ENCODE measurements around the gene POU2F3.

POU2F3 gene

GRCh38 chr11:120293038-120293800, 53.3 kb downstream of the POU2F3 start:
- no peak for DNase-seq

GRCh38 chr11:120294096-120294495, 54.2 kb downstream of the POU2F3 start:
- DNase-seq = no peak

DNA sequence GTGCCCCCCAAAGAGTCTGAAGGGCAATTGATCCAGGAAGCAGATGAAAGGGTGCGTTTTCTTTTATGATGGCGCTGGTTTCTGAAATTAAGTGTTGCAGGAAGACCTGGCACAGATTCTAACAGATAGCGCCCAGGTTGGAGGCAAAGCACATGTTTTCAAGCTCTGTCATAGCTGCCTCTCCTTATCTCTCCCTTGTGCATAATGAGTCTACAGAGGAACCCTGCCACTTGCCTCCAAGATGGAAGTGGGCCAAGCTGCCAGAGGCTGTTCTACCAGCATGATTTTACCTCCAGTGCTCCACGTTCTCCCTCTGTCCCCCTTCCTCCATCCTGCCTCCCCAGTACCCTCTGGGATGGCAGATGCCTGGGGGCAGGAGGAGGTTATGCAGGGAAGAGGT, 55.2 kb downstream of the POU2F3 start:
- no peak for DNase-seq

DNA sequence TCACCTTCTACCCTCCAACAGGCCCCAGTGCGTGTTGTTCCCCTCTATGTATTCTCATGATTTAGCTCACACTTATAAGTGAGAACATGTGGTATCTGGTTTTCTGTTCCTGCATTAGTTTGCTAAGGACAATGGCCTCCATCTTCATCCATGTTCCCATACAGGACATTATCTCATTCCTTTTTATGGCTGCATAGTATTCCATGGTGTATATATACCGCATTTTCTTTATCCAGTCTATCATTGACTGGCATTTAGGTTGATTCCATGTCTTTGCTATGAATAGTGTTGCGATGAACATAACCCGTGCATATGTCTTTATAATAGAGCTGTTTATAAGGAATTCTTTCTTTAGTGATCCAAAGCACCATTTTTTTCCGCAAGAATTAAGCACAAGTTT, 56.6 kb downstream of the POU2F3 start:
- no peak for DNase-seq

DNA sequence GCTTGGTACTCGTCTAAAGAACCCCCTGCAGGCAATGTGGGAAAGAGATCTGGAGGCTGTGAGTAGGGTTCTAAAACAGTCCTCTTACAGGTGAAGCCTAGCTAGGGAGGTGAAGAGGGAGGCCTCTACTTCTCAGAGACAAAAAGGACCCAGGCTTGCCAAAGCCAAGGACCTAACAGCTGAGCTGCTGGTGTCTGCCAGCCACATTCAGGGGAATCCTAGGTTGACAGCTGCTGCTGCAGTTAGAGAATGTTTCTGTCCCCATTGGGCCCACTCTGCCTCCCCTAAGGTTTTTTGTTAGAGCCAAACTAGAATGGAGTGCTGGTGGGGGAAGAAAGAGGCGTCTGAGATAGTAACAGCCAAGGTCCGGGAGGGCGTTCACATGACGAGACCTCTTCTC, 58.5 kb downstream of the POU2F3 start:
- no peak for DNase-seq

GRCh38 chr11:120302001-120302805, 62.3 kb downstream of the POU2F3 start:
- peak; percentile 93 for DNase-seq

GRCh38 chr11:120303004-120303637, 63.2 kb downstream of the POU2F3 start:
- DNase-seq = peak; percentile 76

GRCh38 chr11:120304526-120304925, 64.6 kb downstream of the POU2F3 start:
- DNase-seq = no peak

- no peak for DNase-seq
Measured at GRCh38 chr11:120305286-120305685, 65.3 kb downstream of the POU2F3 start.

DNA sequence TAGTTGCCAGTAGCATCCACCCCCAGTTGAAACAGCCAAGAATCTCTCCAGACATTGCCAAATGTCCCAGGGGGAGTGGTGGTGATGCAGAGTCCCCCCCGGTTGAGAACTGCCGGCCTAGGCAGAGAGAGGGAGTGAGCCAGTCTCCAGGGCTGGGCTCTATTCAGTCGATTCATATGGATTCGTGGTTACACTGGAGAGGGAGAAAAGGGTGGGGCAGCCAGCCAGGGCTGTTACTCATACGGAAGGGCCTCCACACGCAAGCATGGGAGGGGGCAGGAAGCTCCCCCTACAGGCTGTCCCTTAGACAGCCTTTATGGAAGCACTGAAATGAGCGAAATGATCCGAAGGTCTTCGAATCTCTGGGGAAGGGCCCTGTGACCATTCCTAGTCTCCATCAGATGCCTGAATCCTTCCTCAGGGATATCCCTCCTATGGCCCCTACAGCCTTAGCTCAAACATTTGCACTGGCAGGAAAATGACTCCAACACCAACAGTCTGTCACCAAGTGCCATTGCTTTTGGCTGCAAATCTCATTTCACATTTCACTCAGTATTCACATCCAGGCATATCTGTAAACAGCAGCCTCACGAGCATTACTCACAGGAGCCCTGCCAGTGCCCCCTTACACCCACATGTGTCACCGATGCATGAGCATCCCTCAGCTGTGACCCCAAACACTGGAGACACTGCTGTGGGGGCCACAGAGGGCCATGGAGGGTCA, 66.7 kb downstream of the POU2F3 start:
- DNase-seq = no peak

GRCh38 chr11:120307476-120307875, 67.5 kb downstream of the POU2F3 start:
- no peak for DNase-seq

DNA sequence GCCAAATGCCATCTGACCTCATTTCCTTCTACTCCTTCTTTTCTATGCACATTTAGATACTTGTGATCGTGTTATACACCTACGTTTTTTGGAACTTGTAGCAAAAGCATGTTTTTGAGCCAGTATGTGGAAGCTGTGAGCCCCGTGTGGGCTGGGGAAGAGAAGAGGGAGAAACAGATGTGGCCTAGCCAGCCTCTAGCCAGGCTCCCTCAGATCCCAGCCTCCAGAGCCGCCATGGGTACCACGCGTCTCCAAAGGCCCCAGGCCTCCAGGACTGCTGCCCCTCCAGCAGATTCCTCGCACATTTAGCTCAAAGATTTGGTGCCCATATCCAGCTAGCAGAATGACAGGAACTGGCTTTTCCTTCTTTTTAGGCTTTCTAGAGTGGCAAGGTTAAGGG, 68.1 kb downstream of the POU2F3 start:
- no peak for DNase-seq

GRCh38 chr11:120310870-120311269, 70.9 kb downstream of the POU2F3 start:
- no peak for DNase-seq

DNA sequence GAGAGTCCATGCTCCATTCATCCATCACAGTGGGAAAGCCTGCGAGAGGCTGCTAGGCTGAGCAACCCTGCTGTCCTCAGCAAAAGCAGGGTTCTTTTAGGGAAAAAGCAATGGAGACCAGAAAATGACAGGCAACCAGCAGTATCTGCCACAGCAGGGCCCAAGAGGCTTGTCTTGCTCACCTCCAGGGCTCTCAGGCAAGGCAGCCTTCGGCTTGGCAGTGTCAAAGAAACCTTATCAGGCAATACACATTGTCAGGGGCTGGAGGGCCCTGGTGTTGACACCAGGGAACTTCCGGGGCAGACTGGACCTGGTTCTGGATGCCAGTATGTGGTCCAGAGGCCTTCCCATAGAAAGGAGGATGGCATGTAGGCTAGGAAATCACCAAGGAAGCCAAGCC, 74.9 kb downstream of the POU2F3 start:
- no peak for DNase-seq

DNA sequence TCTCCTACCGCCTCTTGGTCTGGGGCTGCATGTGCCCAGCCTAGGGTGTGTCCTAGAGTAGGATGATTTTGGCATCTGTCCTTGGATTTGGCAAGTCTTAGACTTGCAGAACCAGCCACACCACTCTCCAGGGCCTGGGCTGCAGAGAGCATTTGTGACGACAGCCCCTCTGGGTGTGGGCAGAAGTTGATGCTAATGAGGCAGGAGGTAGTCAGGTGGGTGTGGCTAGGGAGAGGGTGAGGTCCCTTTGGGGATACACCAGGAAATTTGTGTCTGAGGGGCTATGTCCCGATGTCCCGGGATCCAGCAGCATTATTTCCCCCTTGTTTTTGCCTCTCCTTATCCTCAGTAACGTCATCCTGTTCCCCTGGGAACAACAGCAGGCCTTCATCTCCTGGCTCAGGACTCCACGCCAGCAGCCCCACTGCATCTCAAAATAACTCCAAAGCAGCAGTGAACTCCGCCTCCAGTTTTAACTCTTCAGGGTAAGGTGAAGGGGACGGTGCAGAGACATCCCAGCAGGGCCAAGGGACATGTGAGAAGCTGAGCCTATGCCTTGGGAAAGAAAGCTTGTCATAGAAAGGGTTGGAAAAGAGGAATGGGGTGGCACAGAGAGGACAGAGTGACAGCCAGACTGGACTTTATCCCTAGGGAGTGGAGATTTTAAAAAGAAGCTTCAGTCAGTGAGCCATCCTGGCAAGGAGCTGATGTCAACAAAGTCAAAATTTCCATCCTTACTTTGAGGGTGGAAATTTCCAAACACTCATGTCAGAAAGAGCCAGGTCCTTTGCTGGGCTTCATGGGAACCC, 77.1 kb downstream of the POU2F3 start:
- peak; percentile 12 for DNase-seq

GRCh38 chr11:120317689-120318480, 77.9 kb downstream of the POU2F3 start:
- DNase-seq = no peak

- DNase-seq = no peak
Measured at GRCh38 chr11:120318906-120319305, 79.0 kb downstream of the POU2F3 start.

DNA sequence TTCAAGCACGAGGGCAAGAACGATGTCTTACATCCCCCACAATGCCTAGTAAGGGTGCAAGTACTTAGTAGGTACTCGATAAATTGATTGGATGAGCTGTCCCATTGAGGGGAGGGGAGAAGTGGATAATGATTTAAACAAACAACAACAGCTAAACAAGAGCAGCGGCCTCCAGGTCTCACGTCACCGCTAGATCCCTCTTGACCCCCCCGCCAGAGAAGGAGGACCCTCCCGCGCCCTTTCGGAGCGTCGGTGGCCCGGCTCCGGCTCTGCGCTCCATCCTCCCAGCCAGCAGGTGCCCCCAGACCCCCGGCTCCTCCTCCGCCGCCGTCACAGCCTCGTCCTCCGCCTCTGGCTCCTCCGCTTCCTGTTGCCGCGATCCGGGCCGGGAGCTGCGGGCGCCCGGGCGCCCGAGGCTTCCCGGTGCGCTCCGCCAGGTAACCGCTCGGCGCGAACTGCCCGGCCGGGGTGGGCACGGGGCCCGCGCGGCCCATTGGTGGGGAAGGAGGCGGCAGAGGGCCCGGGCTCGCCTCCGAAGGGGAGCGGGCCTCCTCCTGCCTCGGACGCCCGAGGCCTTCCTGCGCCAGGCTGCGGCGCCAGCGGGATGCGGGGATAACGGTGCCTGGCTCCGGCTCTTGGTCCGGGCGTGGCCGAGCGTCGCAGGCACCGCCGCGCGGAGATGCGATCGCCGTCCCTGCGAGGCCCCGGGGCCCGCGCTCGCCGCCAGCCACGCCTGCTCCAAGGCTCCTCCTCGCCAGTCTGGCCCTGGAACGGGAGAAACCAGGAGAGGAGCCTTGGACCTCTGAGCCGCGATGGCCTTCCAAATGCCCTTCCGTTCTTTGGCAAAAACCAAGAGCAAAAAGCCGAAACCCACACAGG, 85.2 kb downstream of the POU2F3 start, which contains the start of gene TLCD5:
TLCD5 (plus strand) TSS at position 368 of the 879 bp plus-strand sequence. CDS start 2,143 bp downstream, outside the sequence.
- DNase-seq = peak; percentile 39

- no peak for DNase-seq
Measured at GRCh38 chr11:120326228-120326627, 86.3 kb downstream of the POU2F3 start.

- DNase-seq = no peak
Measured at GRCh38 chr11:120326845-120327281, 86.9 kb downstream of the POU2F3 start.

Data from NCI-H2029 treated with DMSO at 0.1 percent for 48 hours (cell line).